GM12875 (cell line): ENCODE data around the gene CASR.
"Not testable (repeated sequence)": the region's sequence is repeated elsewhere in the genome, so short reads cannot be mapped to it uniquely, and the experiment has no call there.

ENCODE experiments used
- H3K4me3 ChIP-seq: one replicate; pipeline ENCODE4 v1.5.1; 2011; ENCODE audit warnings: low read depth, low read length, control low read depth
- TF ChIP-seq, protein P1 (sequence below): IDR thresholded peaks from 2 replicates; pipeline ENCODE4 v1.5.1; 2011; ENCODE audit warnings: low read depth, mild to moderate bottlenecking, control low read depth, inconsistent platforms, low read length, moderate library complexity, borderline replicate concordance; ENCODE audit not compliant: insufficient read depth

The CASR gene, protein sequence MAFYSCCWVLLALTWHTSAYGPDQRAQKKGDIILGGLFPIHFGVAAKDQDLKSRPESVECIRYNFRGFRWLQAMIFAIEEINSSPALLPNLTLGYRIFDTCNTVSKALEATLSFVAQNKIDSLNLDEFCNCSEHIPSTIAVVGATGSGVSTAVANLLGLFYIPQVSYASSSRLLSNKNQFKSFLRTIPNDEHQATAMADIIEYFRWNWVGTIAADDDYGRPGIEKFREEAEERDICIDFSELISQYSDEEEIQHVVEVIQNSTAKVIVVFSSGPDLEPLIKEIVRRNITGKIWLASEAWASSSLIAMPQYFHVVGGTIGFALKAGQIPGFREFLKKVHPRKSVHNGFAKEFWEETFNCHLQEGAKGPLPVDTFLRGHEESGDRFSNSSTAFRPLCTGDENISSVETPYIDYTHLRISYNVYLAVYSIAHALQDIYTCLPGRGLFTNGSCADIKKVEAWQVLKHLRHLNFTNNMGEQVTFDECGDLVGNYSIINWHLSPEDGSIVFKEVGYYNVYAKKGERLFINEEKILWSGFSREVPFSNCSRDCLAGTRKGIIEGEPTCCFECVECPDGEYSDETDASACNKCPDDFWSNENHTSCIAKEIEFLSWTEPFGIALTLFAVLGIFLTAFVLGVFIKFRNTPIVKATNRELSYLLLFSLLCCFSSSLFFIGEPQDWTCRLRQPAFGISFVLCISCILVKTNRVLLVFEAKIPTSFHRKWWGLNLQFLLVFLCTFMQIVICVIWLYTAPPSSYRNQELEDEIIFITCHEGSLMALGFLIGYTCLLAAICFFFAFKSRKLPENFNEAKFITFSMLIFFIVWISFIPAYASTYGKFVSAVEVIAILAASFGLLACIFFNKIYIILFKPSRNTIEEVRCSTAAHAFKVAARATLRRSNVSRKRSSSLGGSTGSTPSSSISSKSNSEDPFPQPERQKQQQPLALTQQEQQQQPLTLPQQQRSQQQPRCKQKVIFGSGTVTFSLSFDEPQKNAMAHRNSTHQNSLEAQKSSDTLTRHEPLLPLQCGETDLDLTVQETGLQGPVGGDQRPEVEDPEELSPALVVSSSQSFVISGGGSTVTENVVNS

DNA sequence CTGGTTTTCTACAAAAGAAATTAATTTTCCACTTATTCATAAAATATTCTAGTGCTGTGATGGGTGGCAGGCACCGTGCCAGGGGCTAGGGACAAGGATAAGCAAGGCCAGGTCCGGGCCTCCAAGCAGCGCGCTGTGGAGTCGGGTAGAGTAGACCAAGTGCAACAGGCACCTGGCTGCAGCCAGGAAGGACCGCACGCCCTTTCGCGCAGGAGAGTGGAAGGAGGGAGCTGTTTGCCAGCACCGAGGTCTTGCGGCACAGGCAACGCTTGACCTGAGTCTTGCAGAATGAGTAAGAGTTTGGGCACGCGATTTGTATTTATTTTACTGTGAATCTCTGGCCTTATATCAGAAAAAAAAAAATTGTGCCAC lies at the start of gene CASR:
Gene CASR, plus strand, starts transcription at position 148 of the 372 bp plus-strand sequence. CDS start 70,522 bp downstream, outside the sequence.
- no peak within 1 kb of the TSS for H3K4me3 ChIP-seq
- TF ChIP-seq, protein P1, sequence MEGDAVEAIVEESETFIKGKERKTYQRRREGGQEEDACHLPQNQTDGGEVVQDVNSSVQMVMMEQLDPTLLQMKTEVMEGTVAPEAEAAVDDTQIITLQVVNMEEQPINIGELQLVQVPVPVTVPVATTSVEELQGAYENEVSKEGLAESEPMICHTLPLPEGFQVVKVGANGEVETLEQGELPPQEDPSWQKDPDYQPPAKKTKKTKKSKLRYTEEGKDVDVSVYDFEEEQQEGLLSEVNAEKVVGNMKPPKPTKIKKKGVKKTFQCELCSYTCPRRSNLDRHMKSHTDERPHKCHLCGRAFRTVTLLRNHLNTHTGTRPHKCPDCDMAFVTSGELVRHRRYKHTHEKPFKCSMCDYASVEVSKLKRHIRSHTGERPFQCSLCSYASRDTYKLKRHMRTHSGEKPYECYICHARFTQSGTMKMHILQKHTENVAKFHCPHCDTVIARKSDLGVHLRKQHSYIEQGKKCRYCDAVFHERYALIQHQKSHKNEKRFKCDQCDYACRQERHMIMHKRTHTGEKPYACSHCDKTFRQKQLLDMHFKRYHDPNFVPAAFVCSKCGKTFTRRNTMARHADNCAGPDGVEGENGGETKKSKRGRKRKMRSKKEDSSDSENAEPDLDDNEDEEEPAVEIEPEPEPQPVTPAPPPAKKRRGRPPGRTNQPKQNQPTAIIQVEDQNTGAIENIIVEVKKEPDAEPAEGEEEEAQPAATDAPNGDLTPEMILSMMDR = no peak

DNA sequence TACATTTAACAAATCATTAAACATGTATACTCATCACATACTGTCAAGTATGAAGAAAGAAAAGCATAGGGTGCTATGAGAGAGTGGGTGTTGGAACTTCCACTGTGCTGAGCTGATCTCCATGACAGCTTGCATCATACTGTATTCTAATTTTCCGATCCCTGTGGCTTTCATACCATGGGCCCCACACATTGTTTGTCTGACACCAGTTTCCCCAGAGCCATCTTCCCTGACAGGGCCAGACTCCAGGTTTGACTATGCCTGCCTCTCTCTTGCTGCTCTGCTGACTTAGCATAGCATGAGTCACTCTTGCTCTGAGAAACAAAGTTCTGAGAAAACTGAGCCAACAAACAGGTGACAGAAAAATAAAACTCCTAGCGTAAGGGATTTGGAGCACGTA lies 37.0 kb upstream of the CASR start:
- TF ChIP-seq, protein P1 = no peak
- H3K4me3 ChIP-seq = no peak overlapping the region

DNA sequence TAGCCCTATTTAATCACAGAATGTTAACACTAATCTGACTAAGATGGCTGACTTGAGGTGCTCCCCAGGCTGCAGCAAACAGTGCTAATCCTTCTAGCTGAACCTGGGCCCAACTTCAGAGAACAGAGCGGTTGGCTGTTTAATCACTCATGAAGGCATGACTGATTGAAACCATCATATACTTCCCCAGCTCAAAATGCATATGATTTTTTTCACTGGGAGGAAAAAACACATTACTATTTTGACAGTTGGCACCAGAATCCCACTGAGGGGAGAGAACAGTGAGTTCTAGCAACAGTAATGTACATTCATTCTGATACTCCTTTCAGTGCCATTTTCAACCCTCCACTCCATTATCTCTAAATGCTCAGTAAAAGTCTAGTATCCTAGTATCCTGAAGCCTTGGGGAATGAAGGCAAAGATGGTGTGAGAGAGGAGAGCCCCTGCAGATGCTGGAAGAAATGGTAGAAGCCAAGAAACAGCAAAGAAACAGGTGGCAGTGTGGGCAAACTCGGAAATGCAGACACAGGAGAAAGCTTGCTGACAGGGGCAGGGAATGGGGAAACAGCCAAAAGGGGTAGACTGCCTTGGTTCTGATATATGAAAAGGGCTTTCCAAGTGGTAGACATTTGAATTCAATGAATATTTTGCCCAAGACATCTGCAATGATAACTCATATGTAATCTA lies 34.4 kb upstream of the CASR start:
- no peak overlapping the region for H3K4me3 ChIP-seq
- TF ChIP-seq, protein P1 = no peak

DNA sequence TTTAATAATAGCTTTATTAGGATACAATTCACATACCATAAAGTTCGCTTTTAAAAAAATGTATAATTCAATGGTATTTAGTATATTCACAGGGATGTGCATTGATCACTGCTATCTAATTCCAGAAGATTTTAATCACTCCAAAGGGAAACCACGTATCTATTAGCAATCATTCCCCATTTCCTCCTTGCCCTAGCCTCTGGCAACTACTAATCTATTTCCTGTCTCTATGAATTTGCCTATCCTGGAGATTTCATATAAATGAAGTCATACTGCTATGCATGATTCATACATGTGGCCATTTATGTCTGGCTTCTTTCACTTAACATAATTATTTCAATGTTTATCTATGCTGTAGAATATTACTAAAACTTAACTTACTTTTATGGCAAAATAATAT lies 32.0 kb upstream of the CASR start:
- H3K4me3 ChIP-seq = no peak overlapping the region
- TF ChIP-seq, protein P1 = no peak

DNA sequence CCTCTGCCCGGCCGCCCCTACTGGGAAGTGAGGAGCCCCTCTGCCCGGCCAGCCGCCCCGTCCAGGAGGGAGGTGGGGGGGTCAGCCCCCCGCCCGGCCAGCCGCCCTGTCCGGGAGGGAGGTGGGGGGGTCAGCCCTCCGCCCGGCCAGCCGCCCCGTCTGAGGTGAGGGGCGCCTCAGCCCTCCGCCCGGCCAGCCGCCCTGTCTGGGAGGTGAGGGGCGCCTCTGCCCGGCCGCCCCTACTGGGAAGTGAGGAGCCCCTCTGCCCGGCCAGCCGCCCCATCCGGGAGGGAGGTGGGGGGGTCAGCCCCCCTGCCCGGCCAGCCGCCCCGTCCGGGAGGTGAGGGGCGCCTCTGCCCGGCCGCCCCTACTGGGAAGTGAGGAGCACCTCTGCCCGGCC lies 18.5 kb upstream of the CASR start:
- not testable (repeated sequence) for H3K4me3 ChIP-seq

DNA sequence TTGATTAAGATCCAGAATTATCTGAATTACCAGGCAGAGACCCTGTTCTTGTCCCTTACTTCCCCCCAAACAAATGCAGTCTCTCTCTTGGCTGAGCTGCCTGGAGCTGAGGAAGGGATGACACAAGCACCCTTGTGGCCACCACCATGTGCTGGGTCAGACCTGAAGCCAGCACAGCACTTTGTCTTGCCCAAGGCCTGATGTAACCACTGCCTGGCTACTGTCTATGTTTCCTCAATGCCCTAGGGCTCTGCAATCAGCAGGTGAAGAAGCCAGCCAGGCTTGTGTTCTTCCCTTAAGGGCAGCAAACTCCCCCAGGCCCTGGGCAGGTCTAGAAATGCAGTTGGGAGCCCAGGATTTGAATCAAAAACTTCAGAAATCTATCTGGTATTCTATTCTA lies 15.8 kb upstream of the CASR start:
- TF ChIP-seq, protein P1 = no peak
- no peak overlapping the region for H3K4me3 ChIP-seq

DNA sequence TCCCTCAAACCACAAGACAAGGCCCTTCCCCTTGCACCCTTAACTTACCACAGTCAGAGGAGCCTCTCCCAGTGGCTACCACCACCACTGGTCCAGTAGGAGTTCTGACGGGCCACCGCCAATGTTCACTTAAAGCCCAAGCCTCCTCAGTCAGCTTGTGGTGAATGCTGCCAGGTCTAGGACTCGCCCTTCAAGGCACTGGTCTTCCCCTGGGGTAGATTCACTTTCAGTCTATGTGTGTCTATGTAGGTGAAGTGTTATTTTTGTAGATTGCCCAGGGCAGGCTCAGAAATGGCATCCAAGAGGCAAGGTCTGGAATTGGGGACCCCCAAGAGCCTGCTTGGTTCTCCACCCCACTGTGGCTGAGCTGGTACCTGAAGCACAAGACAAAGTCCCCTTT lies 15.4 kb upstream of the CASR start:
- H3K4me3 ChIP-seq = no peak overlapping the region
- TF ChIP-seq, protein P1 = no peak
